GM18909 (cell line): ENCODE results near the gene RUNDC1.

Experiments
- ATAC-seq: cut with Tn5 transposase; IDR thresholded peaks from one replicate; pipeline ENCODE4 v1.9.1; 2021; ENCODE audit warnings: mild to moderate bottlenecking; ENCODE audit not compliant: unreplicated experiment, poor library complexity

RUNDC1 gene

DNA sequence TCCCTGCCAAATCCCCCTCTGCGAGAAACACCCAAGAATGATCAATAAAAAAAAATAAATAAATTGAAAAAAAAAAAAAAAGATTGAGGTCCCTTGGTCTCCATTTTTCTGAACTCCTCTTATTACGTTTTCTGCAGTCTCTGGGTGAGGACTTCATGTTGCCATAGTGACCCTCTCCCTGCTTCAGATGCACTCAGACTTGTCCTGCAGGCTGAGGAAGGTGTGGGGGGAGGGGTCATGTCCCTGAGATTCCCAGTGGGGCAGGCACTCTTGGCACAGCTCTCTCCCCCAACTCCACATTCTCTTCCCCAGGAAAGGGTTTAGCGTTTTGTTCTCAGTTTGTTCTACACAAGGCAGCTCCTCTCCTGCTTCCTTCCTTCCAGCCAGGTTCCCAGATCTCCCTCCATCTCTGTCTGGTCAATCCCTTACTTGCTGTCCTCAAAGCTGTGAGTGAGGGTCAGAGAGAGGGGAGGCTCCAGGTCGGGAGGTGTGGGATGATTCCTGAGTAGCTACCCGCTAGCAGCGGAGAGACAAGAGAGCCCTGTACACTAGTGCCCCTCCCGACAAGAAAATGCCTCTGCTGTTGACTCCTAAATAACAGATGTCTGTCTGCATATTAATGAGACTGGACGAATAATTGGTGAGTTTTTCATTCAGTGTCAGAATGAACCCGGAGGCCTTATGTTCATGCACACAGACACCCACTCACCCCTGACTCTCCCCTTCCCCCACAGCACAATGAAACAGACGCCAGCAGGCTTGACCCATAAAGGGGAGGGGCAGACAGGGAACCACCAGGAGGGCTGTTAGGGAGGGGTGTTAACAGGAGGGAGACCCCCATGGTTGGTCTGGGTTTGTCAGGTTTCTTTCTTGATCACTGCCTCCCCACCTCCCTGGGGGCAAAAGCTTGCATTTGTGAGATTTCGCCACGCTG is 53.9 kb downstream of the RUNDC1 start:
- ATAC-seq = no peak

DNA sequence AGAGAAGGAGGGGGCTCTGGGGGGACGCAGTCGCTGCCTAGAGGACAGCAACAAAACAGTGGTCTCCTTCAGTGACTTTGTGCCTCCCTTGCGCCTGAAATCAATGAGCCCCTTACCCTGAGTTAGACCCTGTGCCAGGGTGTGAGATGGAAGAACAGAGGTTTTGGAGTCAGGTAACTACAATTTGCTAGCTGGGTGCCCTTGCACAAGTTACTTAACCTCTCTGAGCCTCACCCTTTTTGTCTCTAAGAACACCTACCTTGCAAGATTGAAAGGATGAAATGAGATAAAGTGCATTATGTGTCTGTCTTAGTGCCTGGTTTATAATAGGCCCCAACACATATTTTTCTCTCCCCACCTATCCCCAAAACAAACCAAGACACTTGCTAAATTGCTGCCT is 54.5 kb downstream of the RUNDC1 start:
- no peak for ATAC-seq

DNA sequence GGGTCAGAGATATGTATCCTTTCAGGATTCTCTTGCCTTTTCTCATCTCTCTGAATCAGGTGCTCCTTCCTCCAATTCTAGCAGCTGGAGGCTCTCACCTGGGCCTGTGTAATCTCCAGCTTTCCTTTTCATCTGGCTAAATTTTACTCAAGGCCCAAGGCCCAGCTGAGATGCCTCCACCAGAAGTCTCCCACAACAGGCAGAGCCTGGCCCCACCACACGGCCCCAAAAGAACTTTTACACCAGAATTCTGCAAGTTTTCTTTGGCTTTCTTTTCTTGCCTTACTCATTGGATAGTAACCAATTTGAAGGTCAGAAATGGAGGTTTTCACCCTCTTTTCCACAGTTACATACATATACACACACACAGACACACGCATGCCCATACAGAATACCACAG is 59.3 kb downstream of the RUNDC1 start:
- ATAC-seq = no peak

DNA sequence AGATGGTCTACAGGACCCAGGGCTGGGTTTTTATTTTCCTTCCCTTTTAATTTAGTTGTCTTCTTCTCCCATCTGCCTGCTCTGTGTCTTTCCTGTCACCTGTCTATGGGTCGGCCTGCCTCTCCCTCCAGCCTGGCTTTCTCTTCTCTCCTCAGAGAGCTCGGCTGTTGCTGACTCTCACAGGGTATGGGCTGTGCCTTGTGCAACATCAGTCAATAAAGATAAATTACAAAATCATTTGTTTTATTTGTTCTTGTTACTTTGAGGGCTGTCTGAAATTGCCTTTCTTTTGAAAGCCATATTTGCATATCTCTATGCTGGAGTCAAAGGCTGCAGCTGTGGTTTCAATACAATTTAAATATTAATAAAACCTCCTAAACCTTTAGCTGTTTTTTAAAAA is 60.3 kb downstream of the RUNDC1 start:
- no peak for ATAC-seq

DNA sequence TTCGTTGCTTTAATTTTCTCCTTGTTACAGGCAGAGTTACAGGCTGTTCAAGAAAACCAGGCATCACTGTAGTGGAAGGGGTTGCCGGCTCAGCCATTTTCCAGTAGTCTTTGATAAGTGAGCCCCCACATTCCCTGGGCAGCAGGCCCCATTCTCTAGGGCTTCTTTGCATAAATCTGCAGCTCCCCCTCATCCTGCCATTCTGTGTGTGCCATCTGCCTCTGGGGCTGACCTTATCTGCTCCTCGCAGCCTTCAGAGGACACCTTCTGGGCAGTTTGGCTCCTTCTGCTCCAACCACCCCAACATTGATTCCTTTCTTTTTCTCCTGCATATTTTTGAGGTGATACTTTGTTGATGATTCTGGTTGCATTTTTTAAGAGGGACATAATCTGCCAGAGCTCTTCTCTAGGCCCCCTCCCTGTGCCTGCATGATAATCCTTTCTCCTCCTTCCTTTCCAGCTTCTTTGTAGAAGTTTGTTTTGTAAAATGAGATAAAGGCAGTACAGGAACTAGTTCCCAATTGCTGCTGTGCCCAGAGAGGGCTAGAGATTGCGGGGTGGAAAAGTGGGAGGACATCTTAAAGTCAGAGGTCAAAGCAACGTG is 61.8 kb downstream of the RUNDC1 start:
- no peak for ATAC-seq
